ENCODE data around the gene VAV3. TPM values are rescaled to one million over a fixed set of nuclear protein-coding genes. Genes with fewer than 3 reads are reported as not detected.

Gene VAV3
- total RNA-seq, 1 experiment from 2014 or later: 0.57 TPM

DNA sequence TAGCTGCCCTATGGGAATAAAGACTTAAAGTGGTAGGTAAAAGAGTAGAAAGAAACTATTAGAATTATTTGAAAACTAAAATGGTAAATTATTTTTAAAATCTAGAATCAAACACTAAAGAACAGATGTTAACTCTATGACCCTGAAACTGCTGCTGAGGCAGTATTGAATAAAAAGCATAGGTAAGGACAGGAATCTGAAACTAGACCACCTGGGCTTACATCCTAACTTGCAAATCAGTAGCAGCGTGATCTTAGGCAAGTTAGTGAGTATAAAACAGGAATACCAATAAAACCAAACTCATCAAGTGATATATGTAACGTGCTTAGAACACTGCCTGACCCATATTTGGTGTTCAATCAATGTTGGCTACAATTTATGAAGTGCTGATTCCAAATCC lies 257.9 kb downstream of the VAV3 start:
- Mint-ChIP-seq H3K36me3 (ENCODE audit: insufficient read depth, unreplicated experiment) (no peaks in the 10 kb centered on the region), H3K4me1 (ENCODE audit: low read depth, unreplicated experiment) (no peaks in the 10 kb centered on the region), H3K27ac (ENCODE audit: unreplicated experiment) (no peak overlapping the region), H3K27me3 (ENCODE audit: insufficient read depth, unreplicated experiment) (peaks cover 3% of the 10 kb centered on the region), H3K9me3 (ENCODE audit: unreplicated experiment) (no peaks in the 10 kb centered on the region), H3K4me3 (ENCODE audit: unreplicated experiment) (no peak overlapping the region)
- POLR2A ChIA-PET: no interaction called here
- BruUV-seq (replicated peaks): no TSS peak
- no peak overlapping the region for H3K4me3 ChIP-seq (ENCODE audit: low read depth, low read length)
- no peak for DNase-seq
- no peaks in the 10 kb centered on the region for H3K36me3 ChIP-seq (ENCODE audit: control insufficient read depth, insufficient read depth, low read length)
- CTCF ChIA-PET: no interaction called here
- TF ChIP-seq CTCF (IDR thresholded peaks at IDR 0.05; ENCODE audit: insufficient read depth in 1 of 2, low read depth in 1 of 2, low read length in 1 of 2, severe bottlenecking in 1 of 2, unreplicated experiment in 1 of 2): no peak
- H3K4me1 ChIP-seq: no peaks in the 10 kb centered on the region
- no peaks in the 10 kb centered on the region for H3K27me3 ChIP-seq (replicated peaks; ENCODE audit: control insufficient read depth, insufficient read depth, low read length)
- H3K9me3 ChIP-seq: no peaks in the 10 kb centered on the region
- intact Hi-C loops (cut with micrococcal nuclease; ENCODE audit: unreplicated experiment): no loop called here

DNA sequence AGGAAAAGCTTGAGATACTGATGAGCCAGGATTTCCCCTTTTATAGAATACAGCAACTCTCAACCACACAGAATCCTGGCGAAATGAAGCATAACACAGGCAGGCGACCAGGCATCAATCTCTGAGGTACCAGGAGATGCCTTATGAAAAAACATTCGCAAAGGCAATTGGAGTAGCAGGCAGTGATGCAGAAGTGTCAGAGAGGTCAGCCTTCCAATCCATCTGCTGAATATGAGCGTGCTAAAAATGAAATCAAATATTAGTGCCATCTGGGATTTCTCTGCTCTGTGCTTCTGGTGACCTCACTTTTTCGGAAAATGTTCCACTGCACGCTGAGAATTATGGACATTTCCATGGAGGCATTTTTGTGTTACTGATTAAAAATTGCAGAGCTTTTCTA lies 258.8 kb downstream of the VAV3 start:
- POLR2A ChIA-PET: no interaction called here
- no peaks in the 10 kb centered on the region for H3K36me3 Mint-ChIP-seq (ENCODE audit: insufficient read depth, unreplicated experiment)
- H3K9me3 ChIP-seq: no peaks in the 10 kb centered on the region
- TF ChIP-seq CTCF (IDR thresholded peaks at IDR 0.05; ENCODE audit: insufficient read depth in 1 of 2, low read depth in 1 of 2, low read length in 1 of 2, severe bottlenecking in 1 of 2, unreplicated experiment in 1 of 2): no peak
- no peaks in the 10 kb centered on the region for H3K9me3 Mint-ChIP-seq (ENCODE audit: unreplicated experiment)
- no peaks in the 10 kb centered on the region for H3K4me1 ChIP-seq
- no peak overlapping the region for H3K4me3 ChIP-seq (ENCODE audit: low read depth, low read length)
- intact Hi-C loops (cut with micrococcal nuclease; ENCODE audit: unreplicated experiment): no loop called here
- no peak for DNase-seq
- no peaks in the 10 kb centered on the region for H3K4me1 Mint-ChIP-seq (ENCODE audit: low read depth, unreplicated experiment)
- H3K27me3 Mint-ChIP-seq (ENCODE audit: insufficient read depth, unreplicated experiment): peaks cover 6% of the 10 kb centered on the region
- H3K27ac Mint-ChIP-seq (ENCODE audit: unreplicated experiment): no peak overlapping the region
- no peaks in the 10 kb centered on the region for H3K27me3 ChIP-seq (replicated peaks; ENCODE audit: control insufficient read depth, insufficient read depth, low read length)
- H3K4me3 Mint-ChIP-seq (ENCODE audit: unreplicated experiment): no peak overlapping the region
- CTCF ChIA-PET: no interaction called here
- BruUV-seq (replicated peaks): no TSS peak
- H3K36me3 ChIP-seq (ENCODE audit: control insufficient read depth, insufficient read depth, low read length): no peaks in the 10 kb centered on the region

DNA sequence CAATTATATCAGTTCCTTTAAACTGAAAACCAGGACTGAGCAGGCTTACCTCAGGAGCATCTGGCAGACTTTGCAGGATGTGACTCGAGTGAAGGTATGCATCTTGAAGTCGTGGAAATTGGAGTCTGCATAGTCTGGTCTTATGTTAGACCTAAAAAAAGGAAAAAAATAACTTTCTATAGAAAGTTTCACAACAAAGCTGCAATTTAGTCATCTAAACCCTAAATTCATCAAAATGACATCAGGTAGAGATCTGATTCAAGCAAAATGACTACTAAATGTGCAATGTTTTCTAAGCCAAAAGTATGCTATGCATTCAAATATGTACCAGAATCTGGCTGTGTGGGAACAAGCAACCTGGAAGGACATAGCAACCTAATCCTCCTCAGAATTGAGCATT lies 260.1 kb downstream of the VAV3 start:
- intact Hi-C loops (cut with micrococcal nuclease; ENCODE audit: unreplicated experiment): no loop called here
- H3K9me3 Mint-ChIP-seq (ENCODE audit: unreplicated experiment): no peaks in the 10 kb centered on the region
- BruUV-seq (replicated peaks): no TSS peak
- Histone ChIP-seq H3K4me3 (ENCODE audit: low read depth, low read length) (no peak overlapping the region), H3K4me1 (no peaks in the 10 kb centered on the region), H3K27me3 (replicated peaks; ENCODE audit: control insufficient read depth, insufficient read depth, low read length) (no peaks in the 10 kb centered on the region), H3K9me3 (no peaks in the 10 kb centered on the region), H3K36me3 (ENCODE audit: control insufficient read depth, insufficient read depth, low read length) (no peaks in the 10 kb centered on the region)
- no peaks in the 10 kb centered on the region for H3K4me1 Mint-ChIP-seq (ENCODE audit: low read depth, unreplicated experiment)
- ChIA-PET CTCF (no interaction called here), POLR2A (no interaction called here)
- no peak for TF ChIP-seq CTCF (IDR thresholded peaks at IDR 0.05; ENCODE audit: insufficient read depth in 1 of 2, low read depth in 1 of 2, low read length in 1 of 2, severe bottlenecking in 1 of 2, unreplicated experiment in 1 of 2)
- no peak for DNase-seq
- no peaks in the 10 kb centered on the region for H3K36me3 Mint-ChIP-seq (ENCODE audit: insufficient read depth, unreplicated experiment)
- H3K27ac Mint-ChIP-seq (ENCODE audit: unreplicated experiment): no peak overlapping the region
- peaks cover 6% of the 10 kb centered on the region for H3K27me3 Mint-ChIP-seq (ENCODE audit: insufficient read depth, unreplicated experiment)
- no peak overlapping the region for H3K4me3 Mint-ChIP-seq (ENCODE audit: unreplicated experiment)

Measured in Caco-2 (cell line).